GM19372 (cell line): ENCODE measurements around the gene BRSK1.

Experiments used
- ATAC-seq: cut with Tn5 transposase; IDR thresholded peaks from one replicate; pipeline ENCODE4 v1.9.1; 2021; ENCODE audit warnings: mild to moderate bottlenecking, low read depth, moderate library complexity; ENCODE audit not compliant: unreplicated experiment

The BRSK1 gene

GRCh38 chr19:55253842-55254624 lies 29.8 kb upstream of the BRSK1 start:
- ATAC-seq = peak; percentile 48

GRCh38 chr19:55254625-55254977 lies 29.2 kb upstream of the BRSK1 start:
- ATAC-seq = no peak

- no peak for ATAC-seq
These were observed 28.0 kb upstream of the BRSK1 start for GRCh38 chr19:55255618-55256423.

- no peak for ATAC-seq
These were observed 27.0 kb upstream of the BRSK1 start for GRCh38 chr19:55256562-55257460.

- no peak for ATAC-seq
These were observed 26.1 kb upstream of the BRSK1 start for GRCh38 chr19:55257461-55258420.

- ATAC-seq = peak; percentile 19
These were observed 25.3 kb upstream of the BRSK1 start for GRCh38 chr19:55258476-55258827.

GRCh38 chr19:55258828-55259539 lies 24.8 kb upstream of the BRSK1 start, which contains the start of gene PPP6R1:
TSS of gene PPP6R1 (minus strand) at chr19:55259017. CDS start at chr19:55247103, 11,914 bp downstream.
- peak; percentile 71 for ATAC-seq

- ATAC-seq = no peak
These were observed 24.1 kb upstream of the BRSK1 start for GRCh38 chr19:55259540-55260210.

GRCh38 chr19:55261671-55262126 lies 22.1 kb upstream of the BRSK1 start:
- ATAC-seq = no peak

GRCh38 chr19:55262359-55262758 lies 21.4 kb upstream of the BRSK1 start:
- no peak for ATAC-seq

GRCh38 chr19:55264531-55264930 lies 19.3 kb upstream of the BRSK1 start:
- no peak for ATAC-seq

- no peak for ATAC-seq
These were observed 18.6 kb upstream of the BRSK1 start for GRCh38 chr19:55265173-55265572.

- no peak for ATAC-seq
These were observed 17.9 kb upstream of the BRSK1 start for GRCh38 chr19:55265723-55266386.

- ATAC-seq = no peak
These were observed 17.4 kb upstream of the BRSK1 start for GRCh38 chr19:55266404-55266803.

- ATAC-seq = no peak
These were observed 17.0 kb upstream of the BRSK1 start for GRCh38 chr19:55266840-55267239.

- ATAC-seq = no peak
These were observed 14.5 kb upstream of the BRSK1 start for GRCh38 chr19:55269299-55269698.

GRCh38 chr19:55270172-55270942 lies 13.4 kb upstream of the BRSK1 start:
- no peak for ATAC-seq
